Measurements from ENCODE around the gene REXO2. TPM values are rescaled to one million over a fixed set of nuclear protein-coding genes. Genes with fewer than 3 reads are reported as not detected.

The REXO2 gene
- total RNA-seq, 6 experiments from 2014 or later, result 245 to 272 (median 255) TPM

GRCh38 chr11:114472661-114473060 is 33.4 kb downstream of the REXO2 start:
- H3K27me3 Mint-ChIP-seq (ENCODE audit: insufficient read depth), result no peaks in the 10 kb centered on the region; the same call in 1 of the 2 replicates
- no peak overlapping the region for H3K4me3 Mint-ChIP-seq
- no peaks in the 10 kb centered on the region for H3K9me3 Mint-ChIP-seq
- H3K4me1 Mint-ChIP-seq (ENCODE audit: low read depth), result peaks cover under 1% of the 10 kb centered on the region; the same call in 1 of the 2 replicates
- no peak for DNase-seq
- no peaks in the 10 kb centered on the region for H3K36me3 Mint-ChIP-seq (ENCODE audit: low read depth)
- no peak overlapping the region for H3K27ac Mint-ChIP-seq
- TF ChIP-seq, protein P1, sequence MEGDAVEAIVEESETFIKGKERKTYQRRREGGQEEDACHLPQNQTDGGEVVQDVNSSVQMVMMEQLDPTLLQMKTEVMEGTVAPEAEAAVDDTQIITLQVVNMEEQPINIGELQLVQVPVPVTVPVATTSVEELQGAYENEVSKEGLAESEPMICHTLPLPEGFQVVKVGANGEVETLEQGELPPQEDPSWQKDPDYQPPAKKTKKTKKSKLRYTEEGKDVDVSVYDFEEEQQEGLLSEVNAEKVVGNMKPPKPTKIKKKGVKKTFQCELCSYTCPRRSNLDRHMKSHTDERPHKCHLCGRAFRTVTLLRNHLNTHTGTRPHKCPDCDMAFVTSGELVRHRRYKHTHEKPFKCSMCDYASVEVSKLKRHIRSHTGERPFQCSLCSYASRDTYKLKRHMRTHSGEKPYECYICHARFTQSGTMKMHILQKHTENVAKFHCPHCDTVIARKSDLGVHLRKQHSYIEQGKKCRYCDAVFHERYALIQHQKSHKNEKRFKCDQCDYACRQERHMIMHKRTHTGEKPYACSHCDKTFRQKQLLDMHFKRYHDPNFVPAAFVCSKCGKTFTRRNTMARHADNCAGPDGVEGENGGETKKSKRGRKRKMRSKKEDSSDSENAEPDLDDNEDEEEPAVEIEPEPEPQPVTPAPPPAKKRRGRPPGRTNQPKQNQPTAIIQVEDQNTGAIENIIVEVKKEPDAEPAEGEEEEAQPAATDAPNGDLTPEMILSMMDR (IDR thresholded peaks at IDR 0.05), result no peak

DNA sequence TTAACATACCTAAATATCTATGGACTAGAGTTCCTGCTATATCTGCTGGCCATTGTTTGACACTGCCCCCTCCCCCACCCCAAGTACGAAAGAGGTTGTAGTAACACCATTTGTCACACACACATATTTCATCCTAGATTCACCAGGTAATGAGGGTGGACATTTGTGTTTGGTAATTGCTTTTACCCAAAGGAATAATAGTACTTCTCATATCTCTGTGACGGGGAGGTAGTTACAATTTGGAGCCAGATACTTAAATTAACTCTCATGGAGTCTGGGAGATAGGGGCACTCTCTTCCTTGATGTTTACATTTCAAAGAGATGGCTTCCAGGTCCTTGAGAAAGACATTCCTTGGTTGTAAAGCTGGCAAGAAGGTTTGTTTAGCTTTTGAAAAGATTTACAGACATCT is 38.7 kb downstream of the REXO2 start:
- Mint-ChIP-seq H3K36me3 (ENCODE audit: low read depth) (no peaks in the 10 kb centered on the region), H3K27ac (no peak overlapping the region), H3K4me3 (no peak overlapping the region), H3K27me3 (ENCODE audit: insufficient read depth) (no peaks in the 10 kb centered on the region), H3K4me1 (ENCODE audit: low read depth) (peaks cover 19% of the 10 kb centered on the region), H3K9me3 (no peaks in the 10 kb centered on the region)
- DNase-seq, result no peak
- TF ChIP-seq, protein P1 (IDR thresholded peaks at IDR 0.05), result no peak

- no peak overlapping the region for H3K27ac Mint-ChIP-seq
- DNase-seq, result no peak
Observed at GRCh38 chr11:114478768-114479167, 39.5 kb downstream of the REXO2 start.

GRCh38 chr11:114479331-114479730 is 40.1 kb downstream of the REXO2 start:
- Mint-ChIP-seq H3K4me3 (no peak overlapping the region), H3K27me3 (ENCODE audit: insufficient read depth) (no peaks in the 10 kb centered on the region), H3K9me3 (no peaks in the 10 kb centered on the region), H3K27ac (no peak overlapping the region), H3K4me1 (ENCODE audit: low read depth) (peaks cover 24% of the 10 kb centered on the region), H3K36me3 (ENCODE audit: low read depth) (no peaks in the 10 kb centered on the region)
- TF ChIP-seq, protein P1 (IDR thresholded peaks at IDR 0.05), result no peak
- DNase-seq, result no peak

More at GRCh38 chr11:114478768-114479167, 39.5 kb downstream of the REXO2 start:
- Mint-ChIP-seq H3K27me3 (ENCODE audit: insufficient read depth) (no peaks in the 10 kb centered on the region), H3K4me3 (no peak overlapping the region), H3K9me3 (no peaks in the 10 kb centered on the region), H3K36me3 (ENCODE audit: low read depth) (no peaks in the 10 kb centered on the region), H3K4me1 (ENCODE audit: low read depth) (peaks cover 19% of the 10 kb centered on the region)
- TF ChIP-seq, protein P1 (IDR thresholded peaks at IDR 0.05), result no peak

- no peak for DNase-seq
- Mint-ChIP-seq H3K27ac (no peak overlapping the region), H3K27me3 (ENCODE audit: insufficient read depth) (no peaks in the 10 kb centered on the region), H3K4me3 (no peak overlapping the region), H3K36me3 (ENCODE audit: low read depth) (no peaks in the 10 kb centered on the region), H3K9me3 (no peaks in the 10 kb centered on the region), H3K4me1 (ENCODE audit: low read depth) (peaks cover 27% of the 10 kb centered on the region)
- TF ChIP-seq, protein P1 (IDR thresholded peaks at IDR 0.05), result no peak
Observed at GRCh38 chr11:114482114-114482513, 42.8 kb downstream of the REXO2 start.

- TF ChIP-seq, protein P1 (IDR thresholded peaks at IDR 0.05), result no peak
- Mint-ChIP-seq H3K4me1 (ENCODE audit: low read depth) (peaks cover 16% of the 10 kb centered on the region), H3K27me3 (ENCODE audit: insufficient read depth) (no peaks in the 10 kb centered on the region), H3K4me3 (no peak overlapping the region), H3K9me3 (no peaks in the 10 kb centered on the region), H3K27ac (no peak overlapping the region), H3K36me3 (ENCODE audit: low read depth) (no peaks in the 10 kb centered on the region)
- DNase-seq, result no peak
Observed at GRCh38 chr11:114483929-114484328, 44.7 kb downstream of the REXO2 start.
